OCI-LY1 (cell line): ENCODE data around the gene TBC1D22B.

Experiments used
- CTCF ChIP-seq: fragments of 200-600 bp; sonication (generic), shearing (Covaris generic); IDR thresholded peaks from 2 replicates; pipeline ENCODE4 v1.5.1; 2017; ENCODE audit warnings: mild to moderate bottlenecking, antibody characterized with exemption, low read length, moderate library complexity, mixed read lengths
- EZH2 ChIP-seq: fragments of 200-600 bp; sonication (generic), shearing (Covaris generic); IDR thresholded peaks from 2 replicates; pipeline ENCODE4 v1.8.0; 2017; ENCODE audit warnings: borderline replicate concordance, mixed run types, mild to moderate bottlenecking, antibody characterized with exemption, low read length, moderate library complexity, mixed read lengths

- no peak for TF ChIP-seq CTCF
- no peak for TF ChIP-seq EZH2
Observed at GRCh38 chr6:37351027-37351426, 93.5 kb downstream of the TBC1D22B start.
